HG03045 (cell line): ENCODE measurements around the gene INAVA.
"Not testable (repeated sequence)": the region's sequence is repeated elsewhere in the genome, so short reads cannot be mapped to it uniquely, and the experiment has no call there.

Experiments used
- ATAC-seq: cut with Tn5 transposase; IDR thresholded peaks from one replicate; pipeline ENCODE4 v1.9.1; 2021; ENCODE audit warnings: mild to moderate bottlenecking, moderate library complexity; ENCODE audit not compliant: unreplicated experiment

INAVA gene

GRCh38 chr1:200917291-200917817 lies 22.7 kb downstream of the INAVA start:
- ATAC-seq, result no peak

DNA sequence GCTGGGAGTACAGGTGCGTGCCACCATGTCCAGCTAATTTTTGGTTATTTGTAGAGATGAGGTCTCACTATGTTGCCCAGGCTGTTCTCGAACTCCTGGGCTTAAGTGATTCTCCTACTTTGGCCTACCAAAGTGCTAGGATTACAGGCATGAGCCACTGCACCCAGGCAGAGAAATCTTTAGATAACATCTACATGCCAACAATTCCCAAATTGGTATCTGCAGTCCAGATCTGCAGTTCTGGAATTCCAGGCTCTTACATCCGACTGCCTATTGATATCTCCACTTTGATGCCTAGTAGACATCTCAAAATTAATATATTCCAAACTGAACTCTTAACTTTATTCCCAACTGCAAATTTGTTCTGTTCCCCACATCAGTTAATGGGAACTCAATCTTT lies 23.3 kb downstream of the INAVA start:
- ATAC-seq, result no peak

DNA sequence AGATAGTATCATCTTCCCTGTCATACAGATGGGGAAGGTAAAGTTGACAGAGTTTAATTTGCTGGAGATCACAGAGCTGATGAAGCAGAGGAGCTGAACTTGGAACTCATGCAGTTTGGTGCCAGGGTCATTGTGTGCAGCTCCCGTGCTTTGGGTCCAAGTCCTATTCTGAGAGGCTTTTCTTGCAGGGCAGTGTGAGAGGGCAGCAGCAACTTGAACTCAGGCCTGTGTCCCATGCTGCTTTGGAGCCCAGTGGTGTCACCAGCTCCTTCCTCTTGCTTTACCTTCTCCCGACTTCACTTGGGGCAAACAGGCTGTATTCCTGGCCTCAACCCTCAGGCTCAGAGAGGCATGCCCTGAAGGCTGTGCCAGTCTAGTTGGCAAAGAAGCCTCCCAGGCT lies 24.7 kb downstream of the INAVA start:
- no peak for ATAC-seq

DNA sequence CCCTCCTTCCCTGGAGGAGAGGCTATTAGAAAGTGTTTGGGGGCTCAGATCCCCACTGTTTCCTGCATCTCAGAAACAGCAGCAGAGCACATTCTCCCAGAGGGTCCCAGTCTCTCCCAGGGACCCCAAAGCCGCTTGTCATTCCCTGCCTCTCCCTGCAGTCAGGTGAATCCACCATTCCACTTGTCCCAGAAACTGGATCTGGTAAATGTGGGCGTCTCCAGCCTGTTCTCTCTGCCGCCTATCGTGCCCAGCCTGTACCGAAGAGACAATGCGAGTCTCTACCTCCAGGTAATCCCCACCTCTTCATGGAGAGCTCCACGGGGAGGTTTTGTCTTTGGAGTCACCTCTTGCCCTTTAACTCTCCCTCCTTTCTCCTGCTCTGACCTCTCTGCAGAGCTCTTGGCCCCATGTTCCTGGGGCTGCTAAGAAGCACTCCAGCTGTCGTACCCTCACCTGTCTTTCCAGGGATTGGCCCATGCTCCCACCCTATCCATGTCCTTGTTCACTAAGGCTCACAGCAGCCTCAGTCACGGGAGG lies 26.9 kb downstream of the INAVA start:
- no peak for ATAC-seq

DNA sequence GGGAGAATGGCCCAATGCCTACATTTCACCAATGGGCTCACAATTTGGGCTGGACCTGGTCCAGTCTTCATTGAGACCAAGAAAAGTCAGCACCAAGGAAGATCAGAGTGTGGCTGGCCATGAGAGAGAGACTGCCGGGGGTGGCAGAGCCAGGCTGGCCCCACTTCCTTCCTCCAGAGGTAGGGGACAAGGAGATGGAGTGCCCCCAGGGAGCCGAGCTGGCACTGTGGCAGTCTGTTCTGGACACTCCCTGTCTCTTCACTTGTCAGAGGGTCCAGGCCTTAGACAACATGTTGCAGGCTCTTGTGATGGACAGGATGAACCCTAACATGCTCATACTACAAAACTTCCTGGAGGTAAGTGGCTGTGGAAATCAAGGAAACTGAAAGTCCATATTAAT lies 27.7 kb downstream of the INAVA start:
- no peak for ATAC-seq

DNA sequence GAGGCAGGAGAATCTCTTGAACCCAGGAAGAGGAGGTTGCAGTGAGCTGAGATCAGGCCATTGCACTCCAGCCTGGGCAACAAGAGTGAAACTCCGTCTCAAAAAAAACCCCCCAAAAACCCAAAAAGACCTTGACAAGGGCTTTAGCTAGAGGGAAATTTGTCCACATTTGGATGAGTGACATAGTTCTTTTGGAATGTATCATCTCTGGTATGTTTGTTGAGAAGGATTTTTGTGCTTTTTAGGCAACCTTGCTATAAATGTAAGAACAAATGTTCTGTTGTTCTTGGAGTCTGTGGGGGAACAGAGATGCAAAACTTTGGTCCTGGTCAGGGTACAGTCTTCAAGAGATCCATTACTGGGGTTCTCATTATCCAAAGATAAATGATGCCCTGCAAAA lies 28.9 kb downstream of the INAVA start:
- no peak for ATAC-seq

- no peak for ATAC-seq
These were observed 31.1 kb downstream of the INAVA start for GRCh38 chr1:200925831-200926230.

DNA sequence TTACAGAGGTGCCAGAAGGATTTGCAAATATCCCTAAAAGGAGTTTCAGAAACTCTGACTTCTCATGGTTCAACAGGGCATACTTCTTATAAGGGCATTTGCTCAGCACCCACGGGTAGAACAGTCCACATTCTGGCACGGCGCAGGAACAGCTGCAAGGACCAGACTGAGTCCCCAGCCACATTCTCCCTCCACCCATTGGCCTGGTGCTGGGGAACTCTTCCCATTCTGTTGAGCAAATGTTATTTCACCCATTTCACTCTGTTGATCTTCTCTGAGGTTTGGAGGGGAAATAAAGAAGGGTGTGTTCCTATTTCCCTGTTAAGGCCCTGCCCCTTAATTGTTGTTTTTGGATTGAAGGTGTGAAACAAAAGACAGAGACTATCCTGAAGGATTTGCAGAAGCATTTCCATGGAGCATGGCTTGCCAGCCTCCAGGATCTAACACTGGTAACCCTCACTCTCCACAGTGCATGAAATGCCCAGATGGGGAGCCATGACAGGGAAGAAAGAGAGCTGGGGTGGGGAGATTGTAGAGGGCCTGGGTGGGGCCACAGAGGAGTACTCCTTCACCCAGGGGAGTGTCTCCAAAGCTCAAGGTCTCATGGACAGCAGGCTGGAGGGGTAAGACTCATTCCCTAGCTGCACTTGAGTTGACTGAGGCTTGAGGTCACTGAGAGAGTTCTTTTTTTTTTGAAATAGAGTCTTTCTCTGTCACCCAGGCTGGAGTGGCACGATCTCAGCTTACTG lies 35.0 kb downstream of the INAVA start:
- ATAC-seq, result no peak

DNA sequence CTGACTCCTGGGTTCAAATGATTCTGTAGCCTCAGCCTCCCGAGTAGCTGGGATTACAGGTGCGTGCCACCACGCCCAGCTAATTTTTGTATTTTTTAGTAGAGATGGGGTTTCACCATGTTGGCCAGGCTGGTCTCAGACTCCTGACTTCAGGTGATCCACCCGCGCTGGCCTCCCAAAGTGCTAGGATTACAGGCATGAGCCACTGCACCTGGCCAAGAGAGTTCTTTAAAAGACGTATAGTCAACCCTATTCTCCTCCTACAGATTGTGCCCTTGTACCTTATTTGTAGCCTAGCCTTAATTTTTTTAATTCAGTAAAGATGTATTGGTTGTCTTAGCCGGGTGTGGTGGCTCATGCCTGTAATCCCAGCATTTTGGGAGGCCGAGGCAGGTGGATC lies 35.6 kb downstream of the INAVA start:
- ATAC-seq, result not testable (repeated sequence)

- no peak for ATAC-seq
These were observed 37.1 kb downstream of the INAVA start for GRCh38 chr1:200931776-200932175.

DNA sequence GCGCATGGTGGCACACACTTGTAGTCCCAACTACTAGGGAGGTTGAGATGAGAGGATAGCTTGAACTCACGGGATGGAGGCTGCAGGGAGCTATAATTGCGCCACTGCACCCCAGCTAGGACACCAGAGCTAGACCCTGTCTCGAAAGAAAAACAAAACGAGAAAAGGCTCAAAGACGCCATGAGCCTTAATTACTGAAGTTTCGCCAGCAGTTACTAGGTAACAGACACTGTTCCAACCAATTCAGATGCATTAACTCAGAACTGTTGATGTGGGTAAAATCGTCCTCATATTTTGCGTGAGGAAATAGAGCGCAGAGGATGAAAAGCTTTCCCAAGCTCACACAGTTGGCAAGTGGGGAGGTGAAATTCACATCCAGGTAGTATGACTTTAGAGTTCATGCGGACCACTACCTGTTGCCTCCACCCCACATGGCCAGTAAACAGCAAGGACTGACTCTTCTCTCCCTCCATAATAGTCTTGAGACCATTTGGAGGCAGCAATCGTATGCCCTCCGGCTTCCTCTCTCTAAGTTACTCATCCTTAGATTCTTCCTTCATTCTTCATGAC lies 40.1 kb downstream of the INAVA start:
- no peak for ATAC-seq

DNA sequence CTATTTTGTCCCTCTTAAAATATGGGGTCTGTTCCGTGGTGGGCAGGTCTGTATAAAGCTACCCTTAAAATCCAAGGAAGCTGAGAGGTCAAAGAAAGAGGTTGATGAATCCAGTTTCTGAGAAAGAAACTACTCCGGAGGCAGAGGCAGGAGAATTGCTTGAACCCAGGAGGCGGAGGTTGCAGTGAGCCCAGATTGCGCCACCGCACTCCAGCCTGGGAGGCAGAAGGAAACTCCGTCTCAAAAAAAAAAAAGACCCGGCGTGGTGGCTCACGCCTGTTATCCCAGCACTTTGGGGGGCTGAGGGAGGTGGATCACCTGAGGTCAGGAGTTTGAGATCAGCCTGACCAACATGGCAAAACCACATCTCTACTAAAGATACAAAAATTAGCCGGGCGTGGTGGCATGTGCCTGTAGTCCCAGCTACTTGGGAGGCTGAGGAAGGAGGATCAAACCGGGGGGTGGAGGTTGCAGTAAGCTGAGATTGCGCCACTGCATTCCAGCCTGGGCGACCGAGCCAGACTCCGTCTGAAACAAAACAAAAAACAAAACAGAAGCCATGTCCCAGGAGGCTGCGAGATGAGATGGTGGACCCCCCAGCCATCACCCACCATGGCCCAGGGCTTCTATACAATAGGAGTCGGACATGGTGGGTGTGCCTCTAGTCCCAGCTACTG lies 40.7 kb downstream of the INAVA start:
- not testable (repeated sequence) for ATAC-seq

- ATAC-seq, result no peak
These were observed 44.3 kb downstream of the INAVA start for GRCh38 chr1:200938955-200939354.

DNA sequence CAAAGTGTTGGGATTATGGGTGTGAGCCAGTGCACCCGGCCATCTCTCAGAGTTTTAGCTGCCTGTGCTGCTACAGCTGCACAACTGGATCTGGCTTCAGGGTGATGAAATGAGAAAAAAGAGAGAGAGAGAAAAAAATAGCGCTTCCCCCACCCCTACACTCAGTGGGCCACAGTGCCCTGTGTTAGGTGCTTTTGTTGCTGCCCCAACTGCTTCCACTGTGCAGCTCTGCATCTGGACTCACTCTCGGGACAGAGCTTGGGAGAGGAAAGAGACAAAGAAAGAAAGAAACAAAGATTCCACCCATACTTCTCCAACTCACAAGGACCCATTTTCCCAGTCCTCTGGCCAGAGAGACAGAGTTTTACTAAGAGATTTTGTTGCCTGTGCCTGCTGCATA lies 50.4 kb downstream of the INAVA start:
- no peak for ATAC-seq

DNA sequence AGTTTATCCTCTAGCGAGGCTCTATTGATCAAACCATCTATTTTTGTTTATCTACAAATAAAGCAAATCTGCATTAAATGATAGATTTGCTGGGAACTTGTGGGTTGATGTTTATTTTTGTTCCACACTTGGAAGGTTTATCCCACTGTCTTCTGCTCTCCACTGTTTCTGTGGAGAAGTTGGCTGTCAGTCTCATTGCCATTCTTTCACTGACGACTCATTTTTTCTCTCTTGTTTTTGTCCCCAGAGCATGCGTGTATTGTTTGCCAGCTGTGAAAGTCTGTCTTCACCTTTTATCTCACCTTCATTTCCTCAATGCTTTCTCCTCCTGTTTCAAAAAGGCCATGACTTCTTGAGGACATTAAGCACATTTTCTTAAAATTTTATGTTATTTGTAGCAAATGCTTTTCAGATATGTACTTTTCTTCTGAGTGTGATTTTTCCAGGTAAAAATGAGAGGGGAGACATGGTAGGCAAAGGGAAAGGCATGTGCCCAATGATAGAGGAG lies 52.4 kb downstream of the INAVA start:
- no peak for ATAC-seq

- ATAC-seq, result no peak
These were observed 54.9 kb downstream of the INAVA start for GRCh38 chr1:200949626-200950025.

DNA sequence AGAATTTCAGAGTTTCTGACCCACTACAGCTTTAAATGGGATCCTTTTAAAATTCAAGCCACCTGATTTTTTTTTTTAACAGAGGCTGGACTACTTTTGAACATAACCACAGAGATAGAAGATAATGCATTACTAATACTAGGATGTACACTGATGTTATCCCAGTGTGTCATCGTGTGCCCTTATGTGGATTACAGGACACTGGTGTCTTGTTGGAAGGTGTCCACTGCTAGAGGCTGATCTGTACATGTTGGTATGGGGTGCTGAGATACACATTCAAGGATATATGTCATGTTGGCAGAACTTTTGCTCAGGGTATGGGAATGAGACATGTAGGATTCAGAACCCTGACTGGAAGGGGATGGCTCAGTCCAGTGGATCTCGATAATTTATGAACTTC lies 56.3 kb downstream of the INAVA start:
- ATAC-seq, result no peak

DNA sequence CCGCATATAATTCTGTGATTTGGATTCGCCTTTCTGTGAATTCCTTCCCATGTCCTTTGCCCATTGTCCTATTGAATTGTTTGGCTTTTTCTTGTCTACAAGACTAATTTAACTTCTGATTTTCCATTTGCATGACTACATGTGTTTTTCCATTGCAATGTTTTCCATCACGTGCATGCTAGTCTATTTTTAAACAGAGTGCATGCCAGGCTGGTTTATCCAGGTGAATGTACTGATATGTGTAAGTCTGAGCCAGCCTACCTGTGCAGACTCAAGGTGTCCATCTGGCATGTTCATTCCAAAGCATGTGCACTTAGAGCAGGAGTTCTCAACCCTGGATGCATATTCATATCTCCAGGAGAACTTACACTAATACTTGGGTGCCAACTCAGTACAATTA lies 59.7 kb downstream of the INAVA start:
- ATAC-seq, result no peak

- no peak for ATAC-seq
These were observed 63.9 kb downstream of the INAVA start for GRCh38 chr1:200958597-200958996.

- no peak for ATAC-seq
These were observed 64.8 kb downstream of the INAVA start for GRCh38 chr1:200959411-200959921.

GRCh38 chr1:200960236-200960947 lies 65.7 kb downstream of the INAVA start:
- no peak for ATAC-seq
